BE2C (cell line): ENCODE results near the gene SLMAP.

Experiments
- DNase-seq: peaks from one replicate; pipeline ENCODE4 v3.0.0-alpha.2; 2020
- H3K27me3 ChIP-seq: fragments of 250-450 bp; sonication (Bioruptor Pico); 2 replicates; pipeline ENCODE4 v1.5.1; 2020; ENCODE audit warnings: mild to moderate bottlenecking
- H3K36me3 ChIP-seq: fragments of 250-450 bp; sonication (Bioruptor Pico); 2 replicates; pipeline ENCODE4 v1.5.1; 2020; ENCODE audit warnings: mild to moderate bottlenecking
- H3K4me1 ChIP-seq: fragments of 250-450 bp; sonication (Bioruptor Pico); 2 replicates; pipeline ENCODE4 v1.5.1; 2020
- H3K4me3 ChIP-seq: 2 replicates; pipeline ENCODE4 v1.5.1; 2011; ENCODE audit warnings: low read depth, low read length
- H3K9me3 ChIP-seq: fragments of 250-450 bp; sonication (Bioruptor Pico); 2 replicates; pipeline ENCODE4 v1.5.1; 2020
- CTCF ChIP-seq: IDR thresholded peaks from 2 replicates; pipeline ENCODE4 v1.5.1; 2012; ENCODE audit warnings: mild to moderate bottlenecking, low read depth, low read length

The SLMAP gene

DNA sequence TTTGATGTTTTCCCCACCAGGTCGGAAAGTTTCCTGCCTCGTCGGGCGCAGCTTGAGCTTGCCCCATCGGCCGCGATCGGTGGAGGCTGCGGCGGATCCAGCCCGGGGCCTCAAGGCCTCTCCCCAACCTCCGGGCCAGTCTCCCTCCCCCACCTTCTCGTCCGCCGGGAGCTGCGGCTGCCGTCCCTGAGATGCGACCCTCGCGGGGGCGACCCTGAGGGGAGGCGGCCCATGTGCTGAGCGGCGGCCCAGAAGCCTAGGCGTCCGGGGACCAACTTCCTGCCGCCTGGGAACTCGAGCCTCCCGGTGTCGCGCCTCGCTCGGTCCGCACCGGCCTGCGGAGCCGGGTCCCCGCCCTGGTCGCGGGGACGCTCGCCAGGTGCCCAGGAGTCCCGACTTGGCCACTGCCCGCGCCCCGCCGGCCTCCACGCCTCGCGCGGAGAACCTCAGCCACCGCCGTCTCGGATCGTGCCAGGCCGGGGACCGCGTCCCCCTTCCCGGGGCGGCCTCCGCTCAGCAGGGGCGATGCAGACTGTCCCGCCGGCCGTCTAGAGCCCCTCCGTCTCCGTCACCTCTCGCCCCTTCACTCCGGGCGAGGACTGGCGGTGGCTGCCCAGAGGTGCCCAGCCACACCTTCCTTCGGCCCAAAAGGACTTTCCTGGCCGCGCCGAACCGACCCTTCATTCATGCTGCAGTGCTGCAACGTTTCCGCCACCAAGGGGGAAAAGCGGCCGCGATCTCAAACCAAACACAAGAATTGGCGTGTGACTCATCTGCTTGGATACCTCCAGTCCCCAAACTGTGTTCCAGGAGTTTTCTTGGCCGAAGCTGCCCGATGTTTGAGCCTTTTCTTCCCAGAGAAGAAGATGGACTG lies 656 bp downstream of the SLMAP start:
- H3K27me3 ChIP-seq, result no peaks in the 10 kb centered on the region
- peak; percentile 27 for DNase-seq

GRCh38 chr3:57757642-57758297 lies 1.7 kb downstream of the SLMAP start:
- H3K4me1 ChIP-seq, result no peaks in the 10 kb centered on the region
- TF ChIP-seq CTCF, result no peak
- H3K9me3 ChIP-seq, result no peaks in the 10 kb centered on the region
- H3K27me3 ChIP-seq, result no peaks in the 10 kb centered on the region
- no peak for DNase-seq
- peak overlapping the region; percentile 76 for H3K4me3 ChIP-seq
- H3K36me3 ChIP-seq, result no peaks in the 10 kb centered on the region

More for the DNA sequence above, 656 bp downstream of the SLMAP start:
- TF ChIP-seq CTCF, result no peak
- peak overlapping the region; percentile 76 for H3K4me3 ChIP-seq
- H3K4me1 ChIP-seq, result no peaks in the 10 kb centered on the region
- H3K9me3 ChIP-seq, result no peaks in the 10 kb centered on the region
- no peaks in the 10 kb centered on the region for H3K36me3 ChIP-seq

DNA sequence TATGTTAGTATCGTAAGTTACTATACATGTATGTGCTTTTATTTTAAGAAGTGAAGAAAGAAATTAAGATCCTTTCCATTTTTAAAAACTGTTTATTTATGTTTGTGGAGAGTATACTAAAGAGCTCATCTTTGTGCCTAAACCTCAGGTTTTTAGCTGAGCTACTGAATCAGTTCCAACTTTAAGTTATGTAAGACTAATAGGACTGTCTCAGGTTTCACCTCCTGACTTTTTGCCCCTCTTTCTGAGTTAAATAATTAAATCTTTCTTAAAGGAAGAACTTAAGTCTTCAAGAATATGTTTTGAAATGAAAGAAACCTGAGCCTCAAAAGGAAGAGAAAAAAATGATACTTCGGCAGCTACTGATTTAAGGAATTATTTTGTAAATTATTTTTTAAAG lies 2.6 kb downstream of the SLMAP start:
- no peak for DNase-seq
- Histone ChIP-seq H3K4me1 (no peaks in the 10 kb centered on the region), H3K36me3 (no peaks in the 10 kb centered on the region), H3K27me3 (no peaks in the 10 kb centered on the region), H3K9me3 (no peaks in the 10 kb centered on the region), H3K4me3 (peak overlapping the region; percentile 76)
- no peak for TF ChIP-seq CTCF

- no peak overlapping the region for H3K4me3 ChIP-seq
- TF ChIP-seq CTCF, result no peak
- no peak for DNase-seq
- H3K9me3 ChIP-seq, result no peaks in the 10 kb centered on the region
- no peaks in the 10 kb centered on the region for H3K4me1 ChIP-seq
- H3K36me3 ChIP-seq, result no peaks in the 10 kb centered on the region
- no peaks in the 10 kb centered on the region for H3K27me3 ChIP-seq
Measured at GRCh38 chr3:57764794-57765193, 8.7 kb downstream of the SLMAP start.

DNA sequence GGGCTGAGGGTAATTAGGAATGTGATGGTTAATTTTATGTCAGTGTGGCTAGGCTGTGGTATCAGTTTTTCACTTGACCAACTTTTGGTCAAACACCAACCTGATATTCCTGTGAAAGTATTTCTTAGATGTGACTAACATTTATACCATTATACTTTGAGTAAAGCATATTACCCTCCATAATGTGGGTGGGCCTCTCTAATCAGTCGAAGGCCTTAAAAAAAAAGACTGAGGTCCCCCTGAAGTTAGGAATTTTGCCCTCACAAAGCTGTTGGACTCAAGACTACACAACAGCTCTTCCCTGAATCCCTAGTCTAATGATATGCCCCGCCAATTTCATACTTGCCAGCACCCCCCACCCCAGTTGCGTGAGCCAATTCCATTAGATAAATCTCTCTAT lies 12.5 kb downstream of the SLMAP start:
- no peaks in the 10 kb centered on the region for H3K9me3 ChIP-seq
- no peaks in the 10 kb centered on the region for H3K4me1 ChIP-seq
- TF ChIP-seq CTCF, result no peak
- no peaks in the 10 kb centered on the region for H3K36me3 ChIP-seq
- no peak for DNase-seq
- H3K27me3 ChIP-seq, result no peaks in the 10 kb centered on the region
- H3K4me3 ChIP-seq, result no peak overlapping the region
